ENCODE measurements around the gene WRAP73. TPM values are rescaled to one million over a fixed set of nuclear protein-coding genes. Genes with fewer than 3 reads are reported as not detected.

Gene WRAP73
- total RNA-seq, 5 donors from 2014 or later (not counting 1 experiment from before 2014, with no cell fraction given): 33.7 to 44.9 (median 39.8) TPM

DNA sequence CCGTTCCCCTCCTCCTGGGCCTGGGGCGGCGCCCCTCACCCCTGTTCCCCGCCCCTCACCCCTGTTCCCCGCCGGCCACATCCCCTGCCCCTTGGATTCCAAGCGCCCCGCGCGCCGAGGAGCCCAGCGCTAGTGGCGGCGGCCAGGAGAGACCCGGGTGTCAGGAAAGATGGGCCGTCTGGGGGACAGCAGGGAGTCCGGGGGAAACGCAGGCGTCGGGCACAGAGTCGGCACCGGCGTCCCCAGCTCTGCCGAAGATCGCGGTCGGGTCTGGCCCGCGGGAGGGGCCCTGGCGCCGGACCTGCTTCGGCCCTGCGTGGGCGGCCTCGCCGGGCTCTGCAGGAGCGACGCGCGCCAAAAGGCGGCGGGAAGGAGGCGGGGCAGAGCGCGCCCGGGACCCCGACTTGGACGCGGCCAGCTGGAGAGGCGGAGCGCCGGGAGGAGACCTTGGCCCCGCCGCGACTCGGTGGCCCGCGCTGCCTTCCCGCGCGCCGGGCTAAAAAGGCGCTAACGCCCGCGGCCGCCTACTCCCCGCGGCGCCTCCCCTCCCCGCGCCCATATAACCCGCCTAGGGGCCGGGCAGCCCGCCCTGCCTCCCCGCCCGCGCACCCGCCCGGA lies 2.1 kb upstream of the WRAP73 start, which contains the start of gene TP73:
Gene TP73, plus strand, starts transcription at position 587 of the 618 bp plus-strand sequence. CDS start 29,850 bp downstream, outside the sequence.
- Mint-ChIP-seq H3K9me3 (no peaks in the 10 kb centered on the region), H3K36me3 (peaks cover 11% of the 10 kb centered on the region), H3K27ac (no peak within 1 kb of the TSS), H3K4me1 (peaks cover 23 to 29% (median 26%) of the 10 kb centered on the region in 3 donors), H3K4me3 (peak within 1 kb of the TSS; percentile 31 to 73 (median 50)), H3K27me3 (peaks cover 38 to 49% of the 10 kb centered on the region in 2 donors)
- ATAC-seq (replicated peaks in 1 of 4) (no peak), DNase-seq (peak in 3 of 35 experiments; percentile 11 to 18 (median 14))
- H3K9me3 ChIP-seq: no peaks in the 10 kb centered on the region
- POLR2A ChIA-PET: no interaction called here
- H3K4me1 ChIP-seq (ENCODE audit: control insufficient read depth in 1 of 2, extremely low read depth in 1 of 2, insufficient read depth in 2 of 2, low read length in 2 of 2): peaks cover 14 to 35% of the 10 kb centered on the region in 2 experiments
- peak within 1 kb of the TSS in 1 of 2 donors; percentile 15 for H3K4me3 ChIP-seq (ENCODE audit: control insufficient read depth in 1 of 2, extremely low read depth in 1 of 2, low read length in 1 of 2)
- H3K27ac ChIP-seq (ENCODE audit: low read length): no peak within 1 kb of the TSS
- peaks cover 10 to 50% of the 10 kb centered on the region in 2 experiments for H3K27me3 ChIP-seq (replicated peaks in 1 of 2; ENCODE audit: control insufficient read depth in 2 of 2, extremely low read depth in 1 of 2, insufficient read depth in 2 of 2, low read length in 1 of 2)
- peaks cover 0 to 3% of the 10 kb centered on the region in 2 donors for H3K36me3 ChIP-seq (ENCODE audit: control insufficient read depth in 2 of 2, extremely low read depth in 1 of 2, insufficient read depth in 1 of 2, low read length in 1 of 2)
- WGBS (ENCODE audit: insufficient coverage): under 1% methylated on average over 73 of the region's 80 CpGs
- CTCF ChIA-PET: no interaction called here

DNA sequence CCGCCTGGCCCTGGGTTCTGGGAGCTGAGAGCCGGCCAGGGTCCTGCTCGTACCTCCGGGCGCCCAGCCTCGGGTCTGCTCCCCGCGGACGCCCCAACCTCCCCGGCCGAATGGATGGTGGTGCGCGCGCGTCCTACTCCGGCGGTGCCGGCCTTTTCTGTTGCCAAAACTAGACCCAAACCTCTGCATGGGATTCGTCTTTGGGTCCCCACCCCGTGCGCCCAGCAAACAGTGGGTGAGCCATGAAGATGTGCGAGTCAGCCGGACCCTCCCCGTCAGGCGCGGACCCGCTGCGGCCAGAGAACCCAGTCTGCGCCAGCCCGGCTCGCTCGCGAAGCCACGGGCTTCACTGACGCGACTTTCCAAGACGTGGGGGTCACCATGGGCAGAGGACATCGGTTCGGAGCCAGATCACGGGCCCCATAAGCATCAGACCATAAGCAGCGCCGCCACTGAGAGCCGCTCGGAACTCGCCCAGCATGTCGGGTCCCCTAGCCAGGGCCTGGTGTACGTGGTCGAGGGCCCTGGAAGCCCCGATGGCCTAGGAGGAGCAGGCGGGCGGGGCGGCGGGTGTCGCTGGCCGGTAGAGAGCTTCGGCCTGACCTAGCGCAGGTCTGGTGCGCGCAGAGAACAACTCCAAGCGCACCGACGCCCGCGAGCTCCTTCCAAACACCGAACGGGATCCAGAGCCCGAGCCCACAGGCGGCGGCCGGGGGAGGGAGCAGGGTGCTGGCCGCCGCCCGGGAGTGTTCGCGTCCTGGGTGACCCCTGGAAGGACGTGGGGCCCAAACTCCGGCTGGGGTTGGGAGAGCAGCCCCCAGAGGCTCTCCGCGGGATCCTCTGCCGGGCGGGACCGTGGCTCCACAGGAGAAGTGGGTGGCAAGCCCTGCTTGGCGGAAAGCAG lies 1.4 kb upstream of the WRAP73 start:
- Histone ChIP-seq H3K36me3 (ENCODE audit: control insufficient read depth in 2 of 2, extremely low read depth in 1 of 2, insufficient read depth in 1 of 2, low read length in 1 of 2) (peaks cover 0 to 10% of the 10 kb centered on the region in 2 donors), H3K27me3 (replicated peaks in 1 of 2; ENCODE audit: control insufficient read depth in 2 of 2, extremely low read depth in 1 of 2, insufficient read depth in 2 of 2, low read length in 1 of 2) (peaks cover 10 to 45% of the 10 kb centered on the region in 2 experiments), H3K4me1 (ENCODE audit: control insufficient read depth in 1 of 2, extremely low read depth in 1 of 2, insufficient read depth in 2 of 2, low read length in 2 of 2) (peaks cover 14 to 35% of the 10 kb centered on the region in 2 experiments), H3K27ac (ENCODE audit: low read length) (no peak overlapping the region), H3K9me3 (no peaks in the 10 kb centered on the region), H3K4me3 (ENCODE audit: control insufficient read depth in 1 of 2, extremely low read depth in 1 of 2, low read length in 1 of 2) (peak overlapping the region in 1 of 2 donors; percentile 27)
- ATAC-seq (replicated peaks in 1 of 4) (no peak), DNase-seq (peak in 3 of 35 experiments; percentile 26 to 31 (median 27))
- Mint-ChIP-seq H3K4me1 (peaks cover 23 to 29% (median 26%) of the 10 kb centered on the region in 3 donors), H3K27ac (no peak overlapping the region), H3K4me3 (peak overlapping the region; percentile 50 to 73 (median 56)), H3K9me3 (no peaks in the 10 kb centered on the region), H3K36me3 (peaks cover 13% of the 10 kb centered on the region), H3K27me3 (peaks cover 30 to 44% of the 10 kb centered on the region in 2 donors)
- POLR2A ChIA-PET: no interaction called here
- 19% methylated on average over 73 of the region's 83 CpGs for WGBS (ENCODE audit: insufficient coverage)
- CTCF ChIA-PET: no interaction called here

DNA sequence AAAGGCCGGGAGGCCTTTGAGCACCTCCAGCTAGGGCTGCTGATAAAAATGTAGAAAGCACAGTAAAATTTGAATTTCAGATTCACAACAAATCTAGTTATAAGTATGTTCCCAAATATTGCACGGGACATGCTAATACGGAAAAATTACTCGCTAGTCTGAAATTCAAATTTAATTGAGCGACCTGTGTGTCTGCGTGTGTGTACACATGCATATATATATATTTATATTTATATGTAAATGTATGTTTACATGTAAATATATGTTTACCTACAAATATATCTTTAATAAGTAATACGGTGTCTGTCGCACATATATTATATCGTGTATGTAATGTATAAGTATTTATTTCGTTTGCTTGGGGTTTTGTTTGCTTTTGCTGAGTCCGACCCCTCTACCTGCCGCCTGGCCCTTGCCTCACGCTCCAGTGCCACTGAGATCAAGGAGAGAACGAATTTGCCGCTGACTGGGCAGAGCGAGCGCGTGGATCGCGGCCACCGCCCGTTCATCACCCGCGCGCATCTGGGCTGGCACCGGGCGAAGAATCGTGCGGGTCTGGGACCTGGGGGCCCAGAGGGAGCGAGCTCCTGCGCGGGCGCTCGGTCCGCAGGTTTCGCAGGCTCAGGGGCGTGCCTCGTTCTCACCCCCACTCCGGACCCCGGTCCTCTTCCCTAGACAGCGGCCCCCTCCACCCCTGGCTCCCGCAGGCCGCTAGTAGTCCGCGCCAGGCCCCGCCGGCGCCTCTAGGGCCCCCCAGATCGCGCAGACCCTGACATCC lies 534 bp upstream of the WRAP73 start:
- ChIA-PET CTCF (no interaction called here), POLR2A (no interaction called here)
- 22% methylated on average over 41 of the region's 50 CpGs for WGBS (ENCODE audit: insufficient coverage)
- Histone ChIP-seq H3K27ac (ENCODE audit: low read length) (no peak overlapping the region), H3K27me3 (replicated peaks in 1 of 2; ENCODE audit: control insufficient read depth in 2 of 2, extremely low read depth in 1 of 2, insufficient read depth in 2 of 2, low read length in 1 of 2) (peaks cover 10 to 45% of the 10 kb centered on the region in 2 experiments), H3K4me3 (ENCODE audit: control insufficient read depth in 1 of 2, extremely low read depth in 1 of 2, low read length in 1 of 2) (peak overlapping the region; percentile 58 to 65), H3K4me1 (ENCODE audit: control insufficient read depth in 1 of 2, extremely low read depth in 1 of 2, insufficient read depth in 2 of 2, low read length in 2 of 2) (peaks cover 14 to 35% of the 10 kb centered on the region in 2 experiments), H3K36me3 (ENCODE audit: control insufficient read depth in 2 of 2, extremely low read depth in 1 of 2, insufficient read depth in 1 of 2, low read length in 1 of 2) (peaks cover 0 to 18% of the 10 kb centered on the region in 2 donors), H3K9me3 (no peaks in the 10 kb centered on the region)
- H3K4me1 Mint-ChIP-seq: peaks cover 23 to 29% (median 26%) of the 10 kb centered on the region in 3 donors
- peaks cover 22 to 36% of the 10 kb centered on the region in 2 donors for H3K27me3 Mint-ChIP-seq
- no peaks in the 10 kb centered on the region for H3K9me3 Mint-ChIP-seq
- no peak for ATAC-seq (replicated peaks in 1 of 4)
- H3K4me3 Mint-ChIP-seq: peak overlapping the region; percentile 73 to 81 (median 79)
- peak in 3 of 35 experiments; percentile 8 to 20 (median 18) for DNase-seq
- peak overlapping the region; percentile 34 to 63 for H3K27ac Mint-ChIP-seq
- peaks cover 20% of the 10 kb centered on the region for H3K36me3 Mint-ChIP-seq

DNA sequence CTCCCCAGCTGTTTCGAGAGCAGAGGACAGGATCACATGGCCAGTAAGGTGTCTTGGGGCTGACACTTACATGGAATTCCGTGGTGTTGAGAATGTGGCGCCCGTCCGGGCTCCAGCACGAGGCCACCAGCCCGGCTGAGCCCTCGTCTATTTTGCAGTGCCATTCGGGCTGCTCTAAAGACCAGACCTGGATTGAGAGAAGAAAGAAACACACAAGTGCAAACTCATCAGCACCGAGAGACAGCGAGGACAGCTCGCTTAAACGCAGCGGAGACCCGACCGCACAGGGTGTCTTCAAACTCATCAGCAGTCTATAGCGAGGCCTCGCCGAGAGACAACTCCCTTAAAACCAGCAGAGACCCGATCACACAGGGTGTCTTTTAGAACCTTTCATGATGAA lies 3.3 kb downstream of the WRAP73 start:
- ChIA-PET CTCF (interaction anchor here (0.6 to 1.0 kb wide), 2 partner anchors 26 to 200 kb away, joined by 3 read pairs; no protein-coding TSS in a partner anchor), POLR2A (no interaction called here)
- peaks cover 40% of the 10 kb centered on the region for H3K36me3 Mint-ChIP-seq

DNA sequence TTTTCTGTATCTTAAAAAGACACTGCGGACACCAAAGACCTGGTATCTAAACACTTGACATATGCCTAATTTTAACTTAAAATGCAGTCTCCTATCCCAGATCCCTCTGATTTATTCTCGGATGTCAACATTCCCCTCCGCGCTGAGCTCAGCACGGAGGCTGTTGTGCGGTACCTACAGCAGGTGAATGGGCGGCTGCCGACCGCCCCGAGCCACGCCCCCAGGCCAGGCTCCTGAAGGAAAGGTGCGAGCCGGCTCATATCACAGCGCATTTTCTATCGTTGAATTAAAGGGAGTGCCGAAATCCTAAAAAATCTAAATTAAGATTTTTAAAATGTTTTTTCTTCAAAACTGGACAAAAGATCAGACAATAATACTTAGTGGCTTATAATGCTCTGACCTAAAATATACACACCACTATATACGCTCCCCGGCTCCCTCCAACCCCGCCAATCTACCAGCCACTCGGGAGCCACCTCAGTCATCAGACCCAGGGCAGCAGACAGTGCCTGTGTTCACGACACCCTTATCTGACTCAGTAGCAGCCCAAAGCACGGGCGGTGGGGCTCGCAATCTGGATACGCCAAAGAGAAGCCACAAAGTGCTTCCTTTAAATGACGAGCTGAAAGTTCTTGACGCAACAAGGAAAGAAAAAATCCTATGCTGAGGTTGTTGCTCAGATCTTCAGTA lies 4.1 kb downstream of the WRAP73 start:
- peaks cover 3 to 30% of the 10 kb centered on the region in 2 donors for H3K36me3 ChIP-seq (ENCODE audit: control insufficient read depth in 2 of 2, extremely low read depth in 1 of 2, insufficient read depth in 1 of 2, low read length in 1 of 2)
- Mint-ChIP-seq H3K4me1 (peaks cover 18 to 23% (median 22%) of the 10 kb centered on the region in 3 donors), H3K36me3 (peaks cover 41% of the 10 kb centered on the region), H3K4me3 (no peak overlapping the region), H3K9me3 (no peaks in the 10 kb centered on the region), H3K27me3 (peaks cover 0 to 4% of the 10 kb centered on the region in 2 donors), H3K27ac (no peak overlapping the region)
- H3K9me3 ChIP-seq: no peaks in the 10 kb centered on the region
- ATAC-seq (replicated peaks in 1 of 4): no peak
- ChIA-PET POLR2A (no interaction called here), CTCF (interaction anchor here in 1 of 2 donors (1.0 kb wide), 1 partner anchor 25 kb away, joined by 3 read pairs; no protein-coding TSS in a partner anchor)
- DNase-seq: no peak
- no peak overlapping the region for H3K4me3 ChIP-seq (ENCODE audit: control insufficient read depth in 1 of 2, extremely low read depth in 1 of 2, low read length in 1 of 2)
- H3K4me1 ChIP-seq (ENCODE audit: control insufficient read depth in 1 of 2, extremely low read depth in 1 of 2, insufficient read depth in 2 of 2, low read length in 2 of 2): peaks cover 10 to 17% of the 10 kb centered on the region in 2 experiments
- no peak overlapping the region for H3K27ac ChIP-seq (ENCODE audit: low read length)
- 99% methylated on average over 14 of the region's 27 CpGs for WGBS (ENCODE audit: insufficient coverage)
- H3K27me3 ChIP-seq (replicated peaks in 1 of 2; ENCODE audit: control insufficient read depth in 2 of 2, extremely low read depth in 1 of 2, insufficient read depth in 2 of 2, low read length in 1 of 2): peaks cover 0 to 5% of the 10 kb centered on the region in 2 experiments

More for the DNA sequence above, 3.3 kb downstream of the WRAP73 start:
- Histone ChIP-seq H3K4me1 (ENCODE audit: control insufficient read depth in 1 of 2, extremely low read depth in 1 of 2, insufficient read depth in 2 of 2, low read length in 2 of 2) (peaks cover 14 to 25% of the 10 kb centered on the region in 2 experiments), H3K27ac (ENCODE audit: low read length) (no peak overlapping the region), H3K4me3 (ENCODE audit: control insufficient read depth in 1 of 2, extremely low read depth in 1 of 2, low read length in 1 of 2) (no peak overlapping the region), H3K36me3 (ENCODE audit: control insufficient read depth in 2 of 2, extremely low read depth in 1 of 2, insufficient read depth in 1 of 2, low read length in 1 of 2) (peaks cover 0 to 30% of the 10 kb centered on the region in 2 donors), H3K27me3 (replicated peaks in 1 of 2; ENCODE audit: control insufficient read depth in 2 of 2, extremely low read depth in 1 of 2, insufficient read depth in 2 of 2, low read length in 1 of 2) (peaks cover 0 to 13% of the 10 kb centered on the region in 2 experiments), H3K9me3 (no peaks in the 10 kb centered on the region)
- no peak overlapping the region for H3K27ac Mint-ChIP-seq
- no peak for DNase-seq
- 98% methylated on average over 10 of the region's 20 CpGs for WGBS (ENCODE audit: insufficient coverage)
- ATAC-seq (replicated peaks in 1 of 4): no peak
- H3K9me3 Mint-ChIP-seq: no peaks in the 10 kb centered on the region
- H3K4me1 Mint-ChIP-seq: peaks cover 23 to 28% (median 26%) of the 10 kb centered on the region in 3 donors
- no peak overlapping the region for H3K4me3 Mint-ChIP-seq
- peaks cover 3 to 11% of the 10 kb centered on the region in 2 donors for H3K27me3 Mint-ChIP-seq
